OCI-LY3 (cell line): Measurements from ENCODE around the gene EXPH5.
"Not testable (repeated sequence)": the region's sequence is repeated elsewhere in the genome, so short reads cannot be mapped to it uniquely, and the experiment has no call there.

Experiments
- H2AFZ ChIP-seq: fragments of 200-600, 300-600 bp; shearing (Covaris generic); 2 replicates; pipeline ENCODE4 v1.6.0; 2014; ENCODE audit warnings: antibody characterized with exemption, low read depth, low read length
- H3K27ac ChIP-seq: fragments of 200-600, 300-600 bp; sonication (generic); 2 replicates; pipeline ENCODE4 v1.5.1; 2014; ENCODE audit warnings: mild to moderate bottlenecking, low read length, moderate library complexity, mixed read lengths
- H3K27me3 ChIP-seq: fragments of 200-600, 300-600 bp; sonication (generic); 2 replicates; pipeline ENCODE4 v1.6.1; 2014; ENCODE audit warnings: low read depth, low read length, mixed read lengths
- H3K36me3 ChIP-seq: fragments of 200-600, 300-600 bp; sonication (generic); replicated peaks from 2 replicates; pipeline ENCODE3; 2014; ENCODE audit warnings: low read depth, low read length, mixed read lengths
- H3K4me1 ChIP-seq: fragments of 300-600, 200-600 bp; sonication (generic); 2 replicates; pipeline ENCODE4 v1.6.1; 2014; ENCODE audit warnings: low read length, mixed read lengths
- H3K4me2 ChIP-seq: fragments of 200-600, 300-600 bp; sonication (generic); 2 replicates; pipeline ENCODE4 v1.6.1; 2014; ENCODE audit warnings: low read length, mixed read lengths
- H3K4me3 ChIP-seq: fragments of 300-600, 200-600 bp; sonication (generic); 2 replicates; pipeline ENCODE4 v1.5.1; 2014; ENCODE audit warnings: antibody characterized with exemption, mild to moderate bottlenecking, low read length, moderate library complexity
- H3K79me2 ChIP-seq: fragments of 300-600, 200-600 bp; shearing (Covaris generic); 2 replicates; pipeline ENCODE4 v1.6.1; 2014; ENCODE audit warnings: mild to moderate bottlenecking, low read length, mixed read lengths
- H3K9ac ChIP-seq: fragments of 300-600, 200-600 bp; shearing (Covaris generic); 2 replicates; pipeline ENCODE4 v1.6.0; 2014; ENCODE audit warnings: mild to moderate bottlenecking, low read length, moderate library complexity
- H3K9me3 ChIP-seq: fragments of 200-600, 300-600 bp; shearing (Covaris generic); 2 replicates; pipeline ENCODE4 v1.6.1; 2014; ENCODE audit warnings: low read length, mixed read lengths; ENCODE audit not compliant: insufficient read depth
- H4K20me1 ChIP-seq: fragments of 200-600, 300-600 bp; sonication (generic); 2 replicates; pipeline ENCODE4 v1.6.1; 2016; ENCODE audit warnings: low read length, mixed read lengths; ENCODE audit not compliant: insufficient read depth
- EZH2phosphoT487 ChIP-seq: fragments of 200-600 bp; shearing (Covaris generic); IDR thresholded peaks from 2 replicates; pipeline ENCODE4 v1.6.1; 2018; ENCODE audit warnings: antibody characterized with exemption, mixed run types, low read depth
- TF ChIP-seq, protein P1 (sequence below): fragments of 200-600, 300-600 bp; sonication (generic); IDR thresholded peaks from 2 replicates; pipeline ENCODE4 v1.5.1; 2014; ENCODE audit warnings: antibody characterized with exemption, low read length, low read depth

Gene EXPH5

DNA sequence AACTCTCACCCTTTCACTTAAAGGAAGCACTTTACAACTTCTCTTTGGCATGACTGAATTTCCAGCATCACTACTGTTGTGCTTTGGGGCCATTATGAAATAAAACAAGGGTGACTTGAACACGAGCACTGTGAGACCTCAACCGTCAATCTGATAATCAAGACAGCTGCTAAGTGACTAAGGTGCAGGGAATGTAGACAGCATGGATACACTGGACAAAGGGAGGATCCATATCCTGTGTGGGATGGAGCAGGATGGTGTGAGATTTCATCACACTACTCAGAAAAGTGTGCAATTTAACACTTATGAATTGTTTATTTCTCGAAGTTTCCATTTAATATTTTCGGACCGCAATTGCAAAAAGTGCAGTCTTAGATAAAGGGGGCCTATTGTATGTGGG lies 16.1 kb upstream of the EXPH5 start:
- H3K36me3 ChIP-seq = no peaks in the 10 kb centered on the region
- no peaks in the 10 kb centered on the region for H4K20me1 ChIP-seq
- no peaks in the 10 kb centered on the region for H3K4me1 ChIP-seq
- H3K27ac ChIP-seq = no peak overlapping the region
- no peaks in the 10 kb centered on the region for H3K9me3 ChIP-seq
- no peak overlapping the region for H3K4me2 ChIP-seq
- H3K79me2 ChIP-seq = no peaks in the 10 kb centered on the region
- H3K27me3 ChIP-seq = no peaks in the 10 kb centered on the region
- no peak overlapping the region for H3K9ac ChIP-seq
- no peak overlapping the region for H2AFZ ChIP-seq
- no peak overlapping the region for H3K4me3 ChIP-seq
- TF ChIP-seq, protein P1, sequence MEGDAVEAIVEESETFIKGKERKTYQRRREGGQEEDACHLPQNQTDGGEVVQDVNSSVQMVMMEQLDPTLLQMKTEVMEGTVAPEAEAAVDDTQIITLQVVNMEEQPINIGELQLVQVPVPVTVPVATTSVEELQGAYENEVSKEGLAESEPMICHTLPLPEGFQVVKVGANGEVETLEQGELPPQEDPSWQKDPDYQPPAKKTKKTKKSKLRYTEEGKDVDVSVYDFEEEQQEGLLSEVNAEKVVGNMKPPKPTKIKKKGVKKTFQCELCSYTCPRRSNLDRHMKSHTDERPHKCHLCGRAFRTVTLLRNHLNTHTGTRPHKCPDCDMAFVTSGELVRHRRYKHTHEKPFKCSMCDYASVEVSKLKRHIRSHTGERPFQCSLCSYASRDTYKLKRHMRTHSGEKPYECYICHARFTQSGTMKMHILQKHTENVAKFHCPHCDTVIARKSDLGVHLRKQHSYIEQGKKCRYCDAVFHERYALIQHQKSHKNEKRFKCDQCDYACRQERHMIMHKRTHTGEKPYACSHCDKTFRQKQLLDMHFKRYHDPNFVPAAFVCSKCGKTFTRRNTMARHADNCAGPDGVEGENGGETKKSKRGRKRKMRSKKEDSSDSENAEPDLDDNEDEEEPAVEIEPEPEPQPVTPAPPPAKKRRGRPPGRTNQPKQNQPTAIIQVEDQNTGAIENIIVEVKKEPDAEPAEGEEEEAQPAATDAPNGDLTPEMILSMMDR = no peak
- TF ChIP-seq EZH2phosphoT487 = no peak

DNA sequence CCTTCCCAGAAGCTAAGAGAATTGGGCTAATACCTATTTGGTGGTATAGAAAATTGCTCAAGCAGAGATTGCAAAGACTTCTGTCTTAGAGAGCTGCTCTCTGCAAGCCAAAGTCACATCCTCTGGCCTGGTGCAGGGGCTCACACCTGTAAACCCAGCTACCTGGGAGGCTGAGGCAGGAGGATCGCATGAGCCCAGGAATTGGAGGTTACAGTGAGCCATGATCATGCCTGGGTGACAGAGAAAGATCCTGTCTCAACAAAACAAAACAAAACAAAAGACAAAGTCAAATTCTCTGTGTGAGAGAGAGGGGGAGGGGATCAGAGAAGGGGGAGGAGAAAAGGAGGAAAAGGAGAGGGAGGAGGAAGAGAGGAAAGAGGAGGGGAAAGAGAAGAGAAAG lies 15.0 kb upstream of the EXPH5 start:
- TF ChIP-seq, protein P1 = no peak
- no peak for TF ChIP-seq EZH2phosphoT487
- H3K4me3 ChIP-seq = no peak overlapping the region
- H3K4me1 ChIP-seq = no peaks in the 10 kb centered on the region
- H4K20me1 ChIP-seq = no peaks in the 10 kb centered on the region
- no peak overlapping the region for H2AFZ ChIP-seq
- no peaks in the 10 kb centered on the region for H3K27me3 ChIP-seq
- H3K27ac ChIP-seq = no peak overlapping the region
- no peaks in the 10 kb centered on the region for H3K36me3 ChIP-seq
- no peak overlapping the region for H3K4me2 ChIP-seq
- no peak overlapping the region for H3K9ac ChIP-seq
- no peaks in the 10 kb centered on the region for H3K79me2 ChIP-seq
- no peaks in the 10 kb centered on the region for H3K9me3 ChIP-seq

DNA sequence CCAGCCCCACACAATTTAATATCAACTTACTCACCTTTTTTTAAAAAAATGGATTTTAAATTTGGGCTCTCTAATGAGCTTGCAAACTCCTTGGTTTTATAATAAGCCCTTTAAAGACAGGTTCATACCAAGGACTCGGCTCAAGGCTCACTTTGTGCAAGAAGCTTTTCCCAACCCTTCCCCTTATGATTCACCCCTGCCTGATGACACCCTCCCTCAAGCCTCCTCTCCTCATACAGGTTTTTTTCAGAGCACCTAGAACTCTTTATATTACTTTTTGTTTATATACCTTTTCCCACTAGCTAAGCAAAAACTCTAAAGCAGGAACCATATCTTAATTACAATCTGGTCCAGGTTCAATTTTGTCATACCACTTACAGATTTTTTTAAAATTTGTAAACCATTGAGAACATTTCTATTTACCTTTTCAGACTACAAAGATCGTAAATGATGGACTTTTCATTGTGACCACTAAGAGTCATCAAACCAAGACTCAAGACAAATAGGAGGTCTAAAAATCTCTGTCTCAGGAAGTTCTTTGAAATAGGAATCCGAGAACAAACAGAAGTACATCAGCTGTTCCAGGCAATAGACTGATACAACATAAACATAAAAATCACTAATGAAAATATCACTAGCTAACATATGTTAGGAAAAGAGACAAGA lies 13.1 kb upstream of the EXPH5 start:
- Histone ChIP-seq H3K36me3 (no peaks in the 10 kb centered on the region), H2AFZ (no peak overlapping the region), H3K9me3 (no peaks in the 10 kb centered on the region), H3K27ac (no peak overlapping the region), H4K20me1 (no peaks in the 10 kb centered on the region), H3K4me3 (no peak overlapping the region), H3K4me2 (no peak overlapping the region), H3K4me1 (no peaks in the 10 kb centered on the region), H3K27me3 (no peaks in the 10 kb centered on the region), H3K9ac (no peak overlapping the region), H3K79me2 (no peaks in the 10 kb centered on the region)
- TF ChIP-seq EZH2phosphoT487 = no peak
- TF ChIP-seq, protein P1 = no peak

DNA sequence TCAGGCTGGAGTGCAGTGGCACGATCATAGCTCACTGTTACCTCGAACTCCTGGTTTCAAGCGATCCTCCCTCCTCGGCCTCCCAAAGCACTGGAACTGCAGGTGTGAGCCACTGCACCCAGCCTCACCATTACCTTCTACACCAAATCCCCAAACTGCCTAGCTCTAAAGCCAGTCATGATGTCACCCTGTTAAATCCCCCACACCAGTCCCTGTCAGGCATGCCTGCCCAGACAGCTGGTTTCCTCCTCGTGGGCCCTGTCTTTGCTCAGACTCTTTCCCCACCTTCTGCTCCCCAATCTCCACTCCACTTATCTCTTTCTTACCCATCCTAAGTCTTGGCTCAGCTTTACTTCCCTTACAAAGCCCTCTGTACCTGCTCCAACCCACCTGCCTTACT lies 12.5 kb upstream of the EXPH5 start:
- H3K9me3 ChIP-seq = no peaks in the 10 kb centered on the region
- TF ChIP-seq EZH2phosphoT487 = no peak
- TF ChIP-seq, protein P1 = no peak
- no peaks in the 10 kb centered on the region for H3K27me3 ChIP-seq
- no peak overlapping the region for H3K9ac ChIP-seq
- H3K27ac ChIP-seq = no peak overlapping the region
- H4K20me1 ChIP-seq = no peaks in the 10 kb centered on the region
- H3K36me3 ChIP-seq = no peaks in the 10 kb centered on the region
- H3K4me1 ChIP-seq = no peaks in the 10 kb centered on the region
- H3K4me2 ChIP-seq = no peak overlapping the region
- no peaks in the 10 kb centered on the region for H3K79me2 ChIP-seq
- no peak overlapping the region for H3K4me3 ChIP-seq
- no peak overlapping the region for H2AFZ ChIP-seq

DNA sequence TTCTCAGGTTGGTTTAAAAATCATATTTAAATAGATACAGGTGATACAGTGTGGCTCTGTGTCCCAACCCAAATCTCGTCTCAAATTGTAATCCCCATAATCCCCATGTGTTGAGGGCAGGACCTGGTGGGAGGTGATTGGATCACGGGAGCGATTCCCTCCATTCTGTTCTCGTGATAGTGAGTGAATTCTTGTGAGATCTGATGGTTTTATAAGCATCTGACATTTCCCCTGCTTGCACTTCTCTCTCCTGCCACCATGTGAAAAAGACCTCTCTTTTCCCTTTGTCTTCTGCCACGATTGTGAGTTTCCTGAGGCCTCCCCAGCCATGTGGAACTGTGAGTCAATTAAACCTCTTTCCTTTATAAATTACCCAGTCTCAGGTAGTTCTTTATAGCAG lies 9.2 kb upstream of the EXPH5 start:
- H3K9ac ChIP-seq, H3K9me3 ChIP-seq, H3K27me3 ChIP-seq, H3K4me1 ChIP-seq, H3K4me3 ChIP-seq, H3K79me2 ChIP-seq, H2AFZ ChIP-seq, H4K20me1 ChIP-seq, H3K27ac ChIP-seq, H3K36me3 ChIP-seq, H3K4me2 ChIP-seq: not testable (repeated sequence)
